Forelimb muscle (tissue), 1 donor: Measurements from ENCODE around the gene SMIM12. TPM values are rescaled to one million over a fixed set of nuclear protein-coding genes. Genes with fewer than 3 reads are reported as not detected.

Experiments
- DNase-seq: peaks from one replicate; pipeline ENCODE4 v3.0.0-alpha.2; 2013; ENCODE audit warnings: low read depth
- polyA plus RNA-seq: library from polyadenylated mRNA; unstranded; fragments of 120-200 nt; gene quantifications from one replicate; pipeline ENCODE4 v1.2.1, GENCODE V29; 2013; ENCODE audit not compliant: insufficient read length

Gene SMIM12, protein sequence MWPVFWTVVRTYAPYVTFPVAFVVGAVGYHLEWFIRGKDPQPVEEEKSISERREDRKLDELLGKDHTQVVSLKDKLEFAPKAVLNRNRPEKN
- polyA plus RNA-seq = 23.3 TPM

DNA sequence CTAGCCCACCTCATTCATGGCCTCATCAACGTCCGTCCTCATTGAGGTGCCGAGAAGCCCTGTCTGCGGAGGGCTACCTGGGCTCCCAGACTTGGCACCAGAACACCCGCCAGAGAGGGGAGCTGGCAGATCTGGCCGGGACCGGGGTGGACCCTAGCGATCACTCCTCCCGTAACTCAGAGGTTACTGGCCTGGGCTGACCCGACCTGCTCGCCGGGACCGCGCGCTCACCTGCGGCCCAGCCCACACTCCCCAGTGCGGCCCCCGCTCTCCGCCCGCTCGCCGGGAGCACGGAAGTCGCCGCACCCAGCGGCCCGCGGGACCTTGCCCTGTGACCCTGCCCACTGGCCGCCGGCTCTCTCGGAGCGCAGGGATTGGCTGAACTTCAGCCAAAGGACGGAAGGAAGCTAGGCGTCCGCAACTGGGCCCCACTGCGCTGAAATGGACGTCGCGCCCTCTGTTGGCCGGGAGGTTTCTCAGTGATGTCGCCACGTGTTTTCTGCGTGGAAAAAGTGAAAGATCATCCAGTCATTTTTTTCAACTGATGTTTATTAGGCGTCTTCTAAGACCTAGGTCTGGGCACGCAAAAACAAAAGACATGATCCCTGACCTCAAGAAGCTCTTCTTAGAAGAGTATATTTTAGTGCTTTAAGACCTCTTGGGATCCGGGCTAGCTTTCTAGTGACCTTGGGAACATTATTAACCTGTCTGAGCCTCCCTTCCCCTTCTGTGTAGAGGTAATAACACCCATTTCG, at the start of gene SMIM12:
Gene SMIM12 (minus strand): TSS at position 304 of the 755 bp plus-strand sequence. CDS start 3,772 bp downstream, outside the sequence.
- peak; percentile 91 for DNase-seq

DNA sequence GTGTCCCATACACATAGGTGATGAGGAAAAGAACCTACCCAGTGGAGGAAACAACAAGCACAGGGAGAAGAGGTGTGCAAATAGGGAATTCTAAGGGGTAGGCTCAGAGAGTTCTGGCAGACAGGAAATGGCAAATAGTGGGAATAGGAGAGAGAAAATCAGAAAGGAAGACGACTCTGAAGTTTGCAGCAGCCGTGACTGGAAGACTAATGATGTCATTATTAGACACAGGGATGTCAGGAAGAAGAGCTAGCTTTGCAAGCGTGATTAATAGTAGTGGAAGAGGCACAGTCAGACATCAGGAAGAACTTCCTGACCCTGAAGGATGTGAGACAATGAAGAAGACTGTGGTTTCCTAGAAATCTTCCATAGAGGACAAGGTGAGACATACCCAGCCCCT, 48.8 kb upstream of the SMIM12 start:
- no peak for DNase-seq

DNA sequence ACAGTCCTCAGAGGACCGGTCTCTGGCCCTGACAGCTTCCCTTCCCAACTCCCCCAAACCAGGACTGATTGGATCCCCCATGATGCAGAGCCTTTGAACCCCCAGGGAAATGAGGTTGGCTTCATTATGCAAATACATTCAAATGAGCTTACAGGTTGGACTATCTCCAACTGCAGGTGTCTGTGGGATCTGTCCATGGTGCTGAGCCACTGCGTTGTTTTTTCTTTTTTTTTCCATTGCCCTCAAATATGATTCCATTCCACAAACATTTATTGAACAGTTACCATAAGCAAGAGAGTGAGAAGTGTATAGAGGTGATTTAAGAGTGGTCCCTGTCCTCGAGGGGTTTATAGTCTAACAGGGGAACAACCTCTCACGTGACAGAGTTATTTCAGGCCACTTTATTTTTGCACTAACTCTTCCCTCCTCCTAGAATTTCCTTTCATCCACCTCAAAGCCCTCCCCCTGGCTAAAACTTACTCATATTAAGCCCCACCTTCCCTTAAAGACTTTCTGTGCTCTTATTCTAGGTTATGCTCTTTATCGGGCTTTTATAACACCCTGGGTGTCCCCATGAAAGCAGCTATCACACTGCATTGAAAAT, 48.0 kb upstream of the SMIM12 start:
- DNase-seq = no peak

DNA sequence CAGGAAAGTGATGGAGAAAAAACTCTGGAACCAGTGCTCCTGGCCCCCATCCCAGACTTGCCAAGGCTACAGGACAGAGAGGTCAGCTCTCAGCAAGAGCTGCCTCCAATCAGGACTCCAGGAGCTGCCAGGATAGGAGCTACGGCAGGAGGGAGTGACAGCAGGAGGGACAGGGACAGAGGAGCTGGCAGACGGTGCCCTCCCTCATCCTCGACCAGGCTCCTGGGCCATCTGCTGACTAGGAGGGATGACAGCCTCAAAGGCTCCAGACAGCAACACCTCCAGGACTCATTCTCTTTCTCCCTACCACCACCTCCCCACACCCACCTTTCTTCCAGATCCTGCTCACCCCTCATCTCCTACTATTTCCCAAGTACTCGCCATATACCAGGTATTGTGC, 47.2 kb upstream of the SMIM12 start:
- no peak for DNase-seq

DNA sequence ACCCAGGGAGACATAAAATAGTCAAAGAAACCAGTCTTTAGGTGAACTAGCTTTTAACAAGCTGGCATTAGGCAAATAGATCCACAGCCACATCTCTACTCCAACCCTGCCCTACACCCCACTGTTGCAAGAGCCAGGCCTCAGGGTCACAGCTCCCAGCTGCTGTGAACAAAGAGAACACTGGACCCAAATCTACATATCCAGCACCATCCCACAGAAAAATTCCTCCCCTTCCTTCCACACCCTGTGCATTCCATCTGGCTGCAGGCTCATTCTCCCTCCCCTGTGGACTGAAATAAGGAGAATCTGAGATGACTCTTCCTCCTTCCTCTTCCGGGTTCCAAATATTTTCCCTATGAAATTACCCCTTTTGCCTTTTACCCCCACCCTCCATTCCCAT, 46.7 kb upstream of the SMIM12 start:
- no peak for DNase-seq

DNA sequence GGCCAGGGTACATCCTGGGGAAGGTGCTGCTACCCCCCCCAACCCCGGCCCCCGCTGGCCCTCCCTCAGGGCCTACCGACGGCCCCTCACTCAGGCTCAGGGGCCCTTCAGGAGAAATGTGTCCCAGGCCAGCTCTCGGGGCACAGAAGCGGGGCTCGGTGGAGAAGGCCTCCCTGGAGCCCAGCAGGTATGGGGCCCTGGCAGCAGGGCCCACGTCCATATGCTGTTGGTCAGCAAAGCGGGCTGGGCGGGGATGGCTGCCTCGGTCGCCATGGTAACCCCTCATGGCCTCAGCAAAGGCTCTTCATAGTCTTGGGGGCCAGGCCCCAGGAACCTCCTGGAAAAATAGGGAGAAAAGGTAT, 45.5 kb upstream of the SMIM12 start:
- no peak for DNase-seq

DNA sequence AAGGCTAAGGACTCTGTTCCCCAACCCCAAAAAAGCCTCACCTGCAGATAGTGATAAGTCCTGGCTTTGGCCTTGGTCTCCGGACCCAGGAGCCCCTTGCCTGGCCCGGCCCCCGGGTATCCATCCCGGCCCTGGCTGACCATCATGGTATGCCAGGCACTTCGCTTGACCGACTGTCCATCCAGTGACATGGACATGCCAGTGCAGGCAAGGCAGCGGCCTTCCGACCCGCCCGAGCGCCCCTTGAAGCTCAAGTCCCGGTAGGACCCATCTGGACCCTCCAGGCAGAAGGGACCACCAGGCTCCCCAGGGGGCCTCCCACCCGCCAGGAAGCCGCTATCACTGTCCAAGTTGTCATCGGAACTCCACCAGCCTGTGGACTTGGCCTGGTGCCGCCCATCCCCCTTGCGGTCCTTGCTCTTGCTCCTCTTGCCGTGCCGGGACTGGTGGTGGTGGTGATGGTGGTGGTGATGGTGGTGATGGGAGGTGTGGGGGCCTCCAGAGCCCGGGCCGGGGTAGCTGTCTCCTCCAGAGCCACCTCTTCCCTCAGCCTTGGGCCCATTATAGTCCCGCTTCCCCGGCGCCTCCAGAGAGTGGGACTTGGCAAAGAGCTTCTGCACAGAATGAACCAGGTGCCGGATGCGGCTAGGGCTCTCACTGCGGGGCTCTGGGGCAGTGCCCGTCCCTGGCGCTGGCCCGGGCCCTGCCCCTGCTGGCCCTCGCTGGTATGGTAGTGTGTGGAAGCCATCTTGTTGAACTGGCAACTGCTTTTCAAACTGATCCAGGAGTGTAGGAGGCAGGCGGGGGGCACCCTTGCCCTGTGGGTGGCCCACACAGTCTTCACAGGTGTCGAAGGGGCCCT, 44.9 kb upstream of the SMIM12 start:
- DNase-seq = no peak

DNA sequence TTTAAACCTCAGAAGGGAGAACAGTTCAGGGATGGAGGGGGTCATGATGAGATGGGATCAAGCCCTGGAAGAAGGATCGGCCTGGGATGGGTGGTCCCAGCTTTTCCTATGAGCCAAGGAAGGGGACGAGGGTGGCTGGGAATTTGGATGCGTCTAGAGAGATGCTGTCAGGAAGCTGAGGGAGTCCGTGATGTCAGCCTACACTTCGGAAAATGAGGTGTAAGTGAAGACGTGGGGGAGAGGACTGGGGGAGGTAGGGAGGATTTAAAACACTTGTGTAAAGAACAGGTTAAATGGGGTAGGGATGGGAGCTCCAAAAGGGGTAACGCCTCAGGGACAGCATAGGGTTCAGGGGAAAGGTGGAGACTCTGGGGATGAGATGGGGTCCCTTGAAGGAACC, 42.4 kb upstream of the SMIM12 start:
- no peak for DNase-seq

DNA sequence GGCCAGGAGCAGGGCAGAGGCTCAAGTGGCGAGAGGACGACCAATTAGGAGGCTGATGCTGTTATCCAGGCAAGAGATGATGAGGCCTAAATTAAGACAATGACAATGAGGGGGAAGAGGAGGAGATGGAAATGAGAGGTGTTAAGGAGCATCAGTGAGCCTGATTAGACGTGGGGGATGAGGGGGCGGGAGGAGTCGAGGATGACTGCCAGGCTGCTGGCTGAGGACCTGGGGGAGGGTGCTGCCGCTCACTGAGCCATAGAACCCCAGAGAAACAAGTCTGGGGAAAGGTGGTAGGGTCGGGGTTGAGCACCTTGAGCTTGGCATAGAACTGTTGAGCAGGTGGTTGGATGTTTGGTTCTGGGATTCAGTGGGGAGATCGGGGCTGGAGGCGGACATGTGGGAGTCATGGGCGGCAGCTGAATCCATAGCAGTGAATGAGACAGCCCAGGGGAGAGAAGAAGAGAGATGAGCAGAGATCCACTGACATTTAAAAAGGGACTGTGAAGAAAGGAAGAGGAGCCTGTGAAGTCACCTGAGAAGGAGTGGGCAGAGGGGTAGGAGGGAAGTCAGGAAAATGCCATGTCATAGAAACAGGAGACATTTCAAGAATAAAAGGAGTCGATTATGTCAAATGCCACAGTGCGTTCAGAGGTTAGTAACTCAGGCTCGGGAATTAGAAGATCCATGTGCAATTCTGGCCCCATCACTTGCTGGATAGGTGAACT, 41.4 kb upstream of the SMIM12 start:
- no peak for DNase-seq

DNA sequence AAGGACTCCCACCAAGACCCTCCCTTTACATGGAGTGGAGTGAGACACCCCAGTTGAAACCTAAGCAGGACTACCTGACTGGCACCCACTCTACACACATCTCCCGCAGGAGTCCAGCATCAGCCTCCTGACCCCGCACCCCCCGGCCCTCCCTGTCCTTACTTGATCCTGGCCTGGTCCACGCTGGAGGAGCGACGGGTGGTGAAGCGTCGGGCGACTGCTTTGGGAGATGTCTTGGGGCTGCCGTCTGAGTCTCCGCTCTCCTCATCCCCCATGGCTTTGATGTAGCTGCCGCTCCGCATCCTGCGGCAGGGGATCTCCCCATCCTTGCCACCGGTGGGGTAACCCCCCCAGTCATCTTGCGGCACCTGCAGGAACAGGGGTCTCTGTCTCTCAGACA, 40.4 kb upstream of the SMIM12 start:
- no peak for DNase-seq

DNA sequence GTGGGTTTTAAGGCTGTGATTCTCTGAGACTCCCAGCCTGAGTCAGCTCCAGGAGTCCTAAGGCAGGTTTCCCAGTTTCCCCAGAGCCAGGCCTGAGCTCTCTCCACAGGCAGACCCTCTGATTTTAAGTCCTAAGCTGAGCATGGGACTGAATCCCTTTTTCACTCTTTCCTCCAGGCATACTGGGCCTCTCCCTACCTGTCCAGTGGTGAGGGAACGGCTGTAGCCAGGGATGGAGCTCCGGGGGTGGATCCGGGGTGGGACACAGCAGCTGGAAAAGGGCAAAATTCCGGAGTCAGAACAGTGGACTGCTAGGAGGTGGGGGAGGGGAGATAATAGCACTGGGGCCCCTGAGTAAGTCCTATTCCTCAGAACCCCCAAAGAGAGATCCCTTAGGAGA, 39.9 kb upstream of the SMIM12 start:
- no peak for DNase-seq

DNA sequence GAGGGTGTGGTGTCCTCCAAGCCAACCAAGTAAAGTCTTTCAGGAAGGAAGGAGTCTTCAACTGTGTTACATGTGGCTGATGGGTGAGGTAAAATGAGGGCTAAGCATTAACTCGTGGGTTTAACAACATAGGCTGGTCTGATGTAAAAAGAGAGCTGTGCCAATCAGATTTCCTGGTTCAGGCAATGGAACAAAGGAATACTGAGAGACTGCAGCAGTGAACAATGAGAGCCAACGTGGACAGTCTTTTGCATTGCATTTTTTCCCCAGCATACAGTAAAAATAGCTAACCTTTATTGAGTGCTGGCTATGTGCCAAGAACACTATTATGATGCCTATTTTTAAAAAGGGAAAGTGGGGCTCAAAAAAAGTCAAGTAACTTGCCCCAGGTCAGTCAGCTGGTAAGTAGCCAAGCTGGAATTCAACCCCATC, 38.8 kb upstream of the SMIM12 start:
- DNase-seq = no peak

DNA sequence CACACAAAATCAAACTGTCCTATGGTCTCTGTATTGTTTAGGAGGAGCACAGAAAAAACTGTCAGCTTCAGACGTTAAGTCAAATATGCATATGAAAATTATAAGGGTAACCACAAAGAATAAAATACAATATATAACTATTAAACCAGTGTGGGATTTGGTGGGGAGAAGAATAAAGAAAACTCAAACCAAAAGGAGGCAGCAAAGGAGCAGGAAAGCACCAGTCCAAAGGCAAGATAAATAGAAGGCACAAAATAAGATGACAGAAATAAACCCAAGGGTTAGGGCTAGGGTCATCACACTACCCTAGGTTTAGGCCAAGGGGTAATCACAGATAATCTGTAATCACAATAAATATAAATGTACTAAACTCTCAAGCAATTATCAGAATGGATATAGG, 37.1 kb upstream of the SMIM12 start:
- DNase-seq = no peak

DNA sequence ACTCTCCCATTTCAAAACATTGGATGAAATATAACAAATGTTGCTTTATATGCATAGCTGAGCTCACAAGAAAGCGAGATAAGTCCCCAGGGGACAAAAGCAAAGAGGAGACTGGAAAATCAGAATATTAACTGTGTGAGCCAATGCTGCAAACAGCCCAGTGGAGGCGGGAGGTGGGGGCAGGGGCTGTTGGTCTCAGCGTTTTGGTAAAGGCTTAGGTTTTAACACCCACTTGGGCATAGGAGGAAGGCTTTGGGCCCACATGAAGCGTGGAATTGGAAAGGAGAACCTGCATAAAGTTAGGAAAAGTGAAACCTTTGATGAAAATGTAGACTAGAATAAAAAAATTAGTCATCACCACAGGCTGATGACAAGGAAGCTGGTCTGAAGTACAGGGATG, 30.2 kb upstream of the SMIM12 start:
- DNase-seq = no peak

DNA sequence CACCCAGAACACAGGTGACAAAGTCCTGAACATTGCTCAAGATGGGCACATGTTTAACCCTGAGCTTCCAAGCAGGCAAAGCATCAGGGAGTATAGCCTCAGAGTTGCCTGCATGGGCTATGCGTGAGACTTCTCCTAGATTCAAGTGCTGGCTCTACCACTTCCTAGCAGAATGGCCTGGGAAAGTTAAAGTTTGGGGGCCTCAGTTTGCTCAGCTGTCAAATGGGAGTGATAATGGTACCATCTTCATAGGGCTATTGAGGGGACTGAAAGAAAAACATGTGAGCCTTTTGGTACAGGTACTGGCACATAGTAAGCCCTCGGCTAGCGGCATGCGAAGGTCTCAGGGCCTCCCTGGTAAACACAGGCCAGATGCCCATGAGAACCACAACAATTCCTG, 28.0 kb upstream of the SMIM12 start:
- no peak for DNase-seq

DNA sequence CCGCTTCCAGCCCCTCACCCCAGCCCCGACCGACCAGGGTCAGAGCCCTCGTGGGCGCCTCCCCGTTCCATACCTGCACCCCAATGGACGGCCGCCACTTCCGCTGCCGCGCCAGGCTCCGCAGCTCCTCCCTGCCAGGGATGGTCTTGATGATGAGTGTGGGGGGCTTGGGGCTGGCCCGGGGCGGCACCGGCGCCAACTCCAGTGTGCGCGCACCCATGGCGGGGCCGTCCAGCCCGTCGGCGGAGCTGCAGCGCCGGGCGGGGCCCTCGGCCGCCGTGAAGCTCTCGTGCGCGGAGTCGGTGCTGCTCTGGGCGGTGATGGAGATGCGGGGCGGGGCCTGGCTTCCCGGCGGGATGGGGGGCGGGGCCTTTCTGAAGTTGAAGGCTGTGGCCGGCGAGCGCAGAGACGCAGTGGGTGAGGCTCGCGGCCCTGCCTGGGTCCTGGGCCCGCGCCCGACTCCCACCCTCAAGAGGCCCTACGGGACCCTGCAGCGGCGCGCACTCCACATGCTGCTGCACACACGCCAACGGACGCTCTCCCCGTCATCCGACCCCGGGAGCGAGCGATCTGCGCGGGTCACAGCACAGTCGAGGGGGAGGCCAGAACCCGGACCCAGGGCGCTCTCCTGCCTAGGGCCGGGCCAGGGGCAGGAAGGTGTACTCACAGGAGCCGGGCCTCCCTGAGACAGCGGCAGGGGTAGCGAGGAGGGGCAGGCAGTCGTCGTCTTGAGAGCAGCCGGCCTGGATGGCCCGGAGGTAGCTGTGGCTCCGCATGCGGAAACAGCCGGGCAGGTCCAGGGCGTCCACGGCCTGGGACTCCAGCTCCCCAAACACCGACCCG, 26.1 kb upstream of the SMIM12 start:
- no peak for DNase-seq

DNA sequence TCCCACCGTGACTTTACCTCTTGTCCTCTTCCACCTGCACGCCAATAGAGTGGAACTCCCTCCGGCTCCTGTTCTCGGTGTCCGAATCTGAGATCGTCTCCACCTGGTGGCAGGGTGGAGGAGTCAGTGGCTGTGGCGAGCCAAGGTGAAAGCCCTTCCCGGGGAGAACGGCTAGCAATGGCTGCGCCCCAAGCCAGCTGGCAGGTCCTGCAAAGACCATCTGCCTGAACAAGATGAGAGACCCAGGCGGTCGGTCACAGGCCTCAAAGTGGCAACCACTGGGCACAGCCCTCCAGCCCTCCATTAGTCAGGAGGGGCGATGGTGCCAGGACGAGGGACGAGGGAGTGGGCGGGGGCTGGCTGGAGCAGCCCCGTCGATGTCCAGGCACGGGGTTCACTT, 25.4 kb upstream of the SMIM12 start:
- no peak for DNase-seq

DNA sequence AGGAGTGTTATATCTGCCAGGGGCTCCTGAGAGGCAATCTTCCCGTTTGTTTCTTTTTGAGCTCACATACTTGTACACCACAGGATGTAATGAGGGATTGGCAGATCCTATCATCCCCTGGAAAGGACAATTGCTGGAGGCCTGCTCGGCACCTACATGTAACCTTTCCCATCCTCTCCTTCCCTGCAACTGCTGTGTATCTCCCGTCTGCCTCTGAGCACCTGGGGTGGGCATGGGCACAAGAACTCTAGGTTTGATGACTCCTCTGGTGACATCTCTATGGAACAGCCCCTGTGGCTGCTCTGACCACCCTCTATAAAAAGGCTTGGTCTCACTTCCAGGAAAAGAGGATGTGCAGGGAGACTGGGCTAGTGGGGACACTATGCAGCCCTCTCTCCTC, 25.0 kb upstream of the SMIM12 start:
- no peak for DNase-seq

DNA sequence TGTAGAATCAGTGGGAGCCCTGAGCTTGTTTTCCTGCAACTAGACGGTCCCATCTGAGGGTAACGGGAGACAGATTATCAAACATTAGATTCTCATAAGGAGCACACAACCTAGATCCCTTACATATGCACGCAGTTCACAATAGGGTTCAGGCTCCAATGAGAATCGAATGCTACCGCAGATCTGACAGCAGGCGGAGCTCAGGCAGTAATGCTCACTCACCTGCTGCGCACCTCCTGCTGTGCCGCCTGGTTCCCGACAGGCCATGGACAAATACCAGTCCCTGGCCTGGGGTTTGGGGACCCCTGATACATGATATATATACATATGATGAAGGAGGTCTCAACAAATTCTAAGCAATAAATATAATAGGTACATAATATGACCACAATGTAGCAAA, 19.7 kb upstream of the SMIM12 start:
- no peak for DNase-seq

DNA sequence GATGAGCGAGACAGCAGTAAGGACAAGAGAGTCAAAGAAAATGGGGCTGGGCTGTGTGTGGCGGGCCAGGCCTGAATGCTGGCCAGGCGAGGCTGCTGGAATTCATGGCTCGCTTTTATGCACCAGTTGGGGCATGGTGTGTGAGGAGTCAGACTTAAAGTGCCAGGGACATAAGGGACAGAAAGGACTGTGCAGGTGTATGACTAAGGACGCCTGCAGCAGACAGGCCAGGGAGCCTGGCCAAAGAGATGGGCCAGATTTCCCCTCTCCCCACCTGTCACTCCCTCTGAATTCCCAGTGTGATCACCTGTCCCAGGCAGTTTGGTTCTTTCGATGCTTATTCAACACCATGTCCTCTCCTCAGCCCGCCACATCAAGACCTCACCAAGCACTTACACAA, 16.9 kb upstream of the SMIM12 start:
- no peak for DNase-seq
